ENCODE data around the gene ZFAND4.
"Not testable (repeated sequence)": the region's sequence is repeated elsewhere in the genome, so short reads cannot be mapped to it uniquely, and the experiment has no call there.

ZFAND4 gene

GRCh38 chr10:45644527-45644926, 28.0 kb downstream of the ZFAND4 start:
- DNase-seq (ENCODE audit: low read depth in 4 of 4, low spot score in 1 of 4): no peak

- DNase-seq (ENCODE audit: low read depth in 4 of 4, low spot score in 1 of 4): no peak
Measured at GRCh38 chr10:45640941-45641340, 31.6 kb downstream of the ZFAND4 start.

- no peak for DNase-seq (ENCODE audit: low read depth in 4 of 4, low spot score in 1 of 4)
Measured at GRCh38 chr10:45640049-45640448, 32.5 kb downstream of the ZFAND4 start.

GRCh38 chr10:45627412-45628048, 45.0 kb downstream of the ZFAND4 start:
- no peak for DNase-seq (ENCODE audit: low read depth in 4 of 4, low spot score in 1 of 4)

- DNase-seq (ENCODE audit: low read depth in 4 of 4, low spot score in 1 of 4): no peak
Measured at GRCh38 chr10:45625879-45626278, 46.7 kb downstream of the ZFAND4 start.

GRCh38 chr10:45624724-45625123, 47.8 kb downstream of the ZFAND4 start:
- no peak for DNase-seq (ENCODE audit: low read depth in 4 of 4, low spot score in 1 of 4)

- no peak for DNase-seq (ENCODE audit: low read depth in 4 of 4, low spot score in 1 of 4)
Measured at GRCh38 chr10:45614869-45615268, 57.7 kb downstream of the ZFAND4 start.

- DNase-seq (ENCODE audit: low read depth in 4 of 4, low spot score in 1 of 4): no peak
Measured at GRCh38 chr10:45612741-45613140, 59.8 kb downstream of the ZFAND4 start.

- no peak for DNase-seq (ENCODE audit: low read depth in 4 of 4, low spot score in 1 of 4)
Measured at GRCh38 chr10:45608052-45608451, 64.5 kb downstream of the ZFAND4 start.

GRCh38 chr10:45607276-45607675, 65.3 kb downstream of the ZFAND4 start:
- DNase-seq (ENCODE audit: low read depth in 4 of 4, low spot score in 1 of 4): no peak

- no peak for DNase-seq (ENCODE audit: low read depth in 4 of 4, low spot score in 1 of 4)
Measured at GRCh38 chr10:45602836-45603235, 69.7 kb downstream of the ZFAND4 start.

- DNase-seq (ENCODE audit: low read depth in 4 of 4, low spot score in 1 of 4): no peak
Measured at GRCh38 chr10:45602082-45602730, 70.4 kb downstream of the ZFAND4 start.

- DNase-seq (ENCODE audit: low read depth in 4 of 4, low spot score in 1 of 4): not testable (repeated sequence)
Measured at GRCh38 chr10:45601254-45601930, 71.2 kb downstream of the ZFAND4 start.

- DNase-seq (ENCODE audit: low read depth in 4 of 4, low spot score in 1 of 4): not testable (repeated sequence)
Measured at GRCh38 chr10:45600337-45601253, 72.0 kb downstream of the ZFAND4 start.

GRCh38 chr10:45599646-45600045, 72.9 kb downstream of the ZFAND4 start:
- DNase-seq (ENCODE audit: low read depth in 4 of 4, low spot score in 1 of 4): no peak

GRCh38 chr10:45599021-45599603, 73.5 kb downstream of the ZFAND4 start:
- DNase-seq (ENCODE audit: low read depth in 4 of 4, low spot score in 1 of 4): no peak

- no peak for DNase-seq (ENCODE audit: low read depth in 4 of 4, low spot score in 1 of 4)
Measured at GRCh38 chr10:45596526-45596925, 76.0 kb downstream of the ZFAND4 start.

- DNase-seq (ENCODE audit: low read depth in 4 of 4, low spot score in 1 of 4): peak; percentile 70 to 83 (median 80)
Measured at GRCh38 chr10:45594276-45595157, 78.1 kb downstream of the ZFAND4 start.

GRCh38 chr10:45593938-45594275, 78.7 kb downstream of the ZFAND4 start:
- no peak for DNase-seq (ENCODE audit: low read depth in 4 of 4, low spot score in 1 of 4)

- no peak for DNase-seq (ENCODE audit: low read depth in 4 of 4, low spot score in 1 of 4)
Measured at GRCh38 chr10:45592926-45593325, 79.6 kb downstream of the ZFAND4 start.
